Fibroblast of lung (primary cell): ENCODE data around the gene UBE2E2. TPM values are rescaled to one million over a fixed set of nuclear protein-coding genes. Genes with fewer than 3 reads are reported as not detected.

Experiments used
- DNase-seq, 2 donors: peaks; one replicate each; pipeline versions ENCODE4 v3.0.0 to v3.0.0-alpha.2; 2010; ENCODE audit warnings: low read depth in 2 of 2
- H2AFZ ChIP-seq: 2 replicates; pipeline ENCODE4 v1.5.1; 2012; ENCODE audit warnings: low read length, control low read depth, inconsistent platforms
- H3K27ac ChIP-seq: 2 replicates; pipeline ENCODE4 v1.5.1; 2011; ENCODE audit warnings: low read length, control low read depth; ENCODE audit not compliant: insufficient read depth
- H3K27me3 ChIP-seq: 2 replicates; pipeline ENCODE4 v1.5.1; 2011; ENCODE audit warnings: mild to moderate bottlenecking, low read length; ENCODE audit not compliant: control insufficient read depth, insufficient read depth
- H3K36me3 ChIP-seq: 2 replicates; pipeline ENCODE4 v1.5.1; 2011; ENCODE audit warnings: low read length; ENCODE audit not compliant: control insufficient read depth, insufficient read depth
- H3K4me1 ChIP-seq: 2 replicates; pipeline ENCODE4 v1.5.1; 2011; ENCODE audit warnings: low read length; ENCODE audit not compliant: control insufficient read depth, insufficient read depth; ENCODE audit errors: extremely low read depth
- H3K4me2 ChIP-seq: 2 replicates; pipeline ENCODE4 v1.5.1; 2011; ENCODE audit warnings: low read length, control low read depth; ENCODE audit not compliant: insufficient read depth; ENCODE audit errors: extremely low read depth
- H3K4me3 ChIP-seq, 4 experiments: fragments of 200-600 bp in 1 of 4; sonication (generic) in 1 of 4; replicated peaks in 1 of 4; 2 replicates each; pipeline ENCODE4 v1.5.1; 2011 to 2016; ENCODE audit warnings: low read length in 4 of 4, low read depth in 3 of 4, mild to moderate bottlenecking in 3 of 4, control low read depth in 2 of 4, inconsistent platforms in 1 of 4, mixed read lengths in 1 of 4; ENCODE audit not compliant: insufficient read depth in 1 of 4; ENCODE audit errors: control extremely low read depth in 1 of 4
- H3K79me2 ChIP-seq: 2 replicates; pipeline ENCODE4 v1.5.1; 2012; ENCODE audit warnings: mild to moderate bottlenecking, low read length, inconsistent platforms; ENCODE audit not compliant: control insufficient read depth, insufficient read depth
- H3K9ac ChIP-seq: 2 replicates; pipeline ENCODE4 v1.5.1; 2011; ENCODE audit warnings: mild to moderate bottlenecking, low read length, control low read depth; ENCODE audit not compliant: insufficient read depth
- H3K9me3 ChIP-seq: 2 replicates; pipeline ENCODE4 v1.5.1; 2012; ENCODE audit warnings: low read depth, low read length; ENCODE audit not compliant: control insufficient read depth, insufficient read depth
- H4K20me1 ChIP-seq: 2 replicates; pipeline ENCODE4 v1.5.1; 2011; ENCODE audit warnings: low read length; ENCODE audit not compliant: control insufficient read depth, insufficient read depth; ENCODE audit errors: extremely low read depth
- EZH2 ChIP-seq: IDR thresholded peaks from 2 replicates; pipeline ENCODE4 v1.5.1; 2012; ENCODE audit warnings: low read length, control low read depth, mild to moderate bottlenecking; ENCODE audit errors: missing control alignments
- polyA plus RNA-seq, 2 donors: library from polyadenylated mRNA; depleted of rRNA in 1 of 2; stranded (reverse) in 1 of 2; unstranded in 1 of 2; fragments of >200 nt; gene quantifications; 2 replicates each; pipeline ENCODE4 v1.2.1, GENCODE V29; 2011 to 2012; ENCODE audit warnings: missing spikeins in 1 of 2
- total RNA-seq: library from RNA; depleted of rRNA; stranded (reverse); fragments of >200 nt; gene quantifications from 2 replicates; pipeline ENCODE4 v1.2.1, GENCODE V29; 2014
- TF ChIP-seq, protein P1 (sequence below), 2 donors: IDR thresholded peaks in 1 of 2; conservative IDR thresholded peaks in 1 of 2; 1 replicate in 1 of 2; 2 replicates in 1 of 2; pipeline ENCODE4 v1.5.1; 2011 to 2012; ENCODE audit warnings: low read length in 2 of 2, control low read depth in 1 of 2, inconsistent platforms in 1 of 2, low read depth in 1 of 2, mild to moderate bottlenecking in 1 of 2

The UBE2E2 gene
- total and polyA plus RNA-seq, 2 donors (not counting 1 experiment from before 2014, with no cell fraction given) = 79.8 to 127 TPM

DNA sequence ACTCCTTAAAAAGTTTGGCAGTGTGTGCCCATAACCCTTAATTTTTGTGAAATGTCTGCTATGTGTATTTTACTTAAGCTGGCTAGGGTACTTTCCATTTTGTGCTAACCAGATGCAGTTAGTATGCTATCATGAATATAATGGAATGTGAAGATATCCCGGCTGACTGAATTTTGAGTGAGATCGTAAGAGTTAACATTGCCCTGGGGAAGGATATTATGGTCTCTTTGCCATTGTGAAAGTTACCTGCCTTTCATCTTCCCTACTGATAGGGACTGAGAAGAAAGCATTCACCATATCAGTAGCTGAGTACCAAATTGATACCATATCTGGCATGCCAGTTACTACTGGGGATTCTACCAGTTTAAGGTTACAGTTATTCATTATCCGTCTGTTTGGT, 243.2 kb downstream of the UBE2E2 start:
- Histone ChIP-seq H2AFZ (no peak overlapping the region), H3K4me1 (no peaks in the 10 kb centered on the region), H3K4me2 (no peak overlapping the region), H4K20me1 (no peaks in the 10 kb centered on the region), H3K36me3 (no peaks in the 10 kb centered on the region), H3K27me3 (no peaks in the 10 kb centered on the region), H3K4me3 (no peak overlapping the region), H3K9ac (no peak overlapping the region), H3K9me3 (no peaks in the 10 kb centered on the region), H3K79me2 (no peaks in the 10 kb centered on the region), H3K27ac (no peak overlapping the region)
- no peak for DNase-seq
- no peak for TF ChIP-seq EZH2
- TF ChIP-seq, protein P1, sequence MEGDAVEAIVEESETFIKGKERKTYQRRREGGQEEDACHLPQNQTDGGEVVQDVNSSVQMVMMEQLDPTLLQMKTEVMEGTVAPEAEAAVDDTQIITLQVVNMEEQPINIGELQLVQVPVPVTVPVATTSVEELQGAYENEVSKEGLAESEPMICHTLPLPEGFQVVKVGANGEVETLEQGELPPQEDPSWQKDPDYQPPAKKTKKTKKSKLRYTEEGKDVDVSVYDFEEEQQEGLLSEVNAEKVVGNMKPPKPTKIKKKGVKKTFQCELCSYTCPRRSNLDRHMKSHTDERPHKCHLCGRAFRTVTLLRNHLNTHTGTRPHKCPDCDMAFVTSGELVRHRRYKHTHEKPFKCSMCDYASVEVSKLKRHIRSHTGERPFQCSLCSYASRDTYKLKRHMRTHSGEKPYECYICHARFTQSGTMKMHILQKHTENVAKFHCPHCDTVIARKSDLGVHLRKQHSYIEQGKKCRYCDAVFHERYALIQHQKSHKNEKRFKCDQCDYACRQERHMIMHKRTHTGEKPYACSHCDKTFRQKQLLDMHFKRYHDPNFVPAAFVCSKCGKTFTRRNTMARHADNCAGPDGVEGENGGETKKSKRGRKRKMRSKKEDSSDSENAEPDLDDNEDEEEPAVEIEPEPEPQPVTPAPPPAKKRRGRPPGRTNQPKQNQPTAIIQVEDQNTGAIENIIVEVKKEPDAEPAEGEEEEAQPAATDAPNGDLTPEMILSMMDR (conservative IDR thresholded peaks at IDR 0.05 in 1 of 2, IDR thresholded peaks at IDR 0.05 in 1 of 2; ENCODE audit: low read depth in 1 of 2, low read length in 2 of 2) = no peak

DNA sequence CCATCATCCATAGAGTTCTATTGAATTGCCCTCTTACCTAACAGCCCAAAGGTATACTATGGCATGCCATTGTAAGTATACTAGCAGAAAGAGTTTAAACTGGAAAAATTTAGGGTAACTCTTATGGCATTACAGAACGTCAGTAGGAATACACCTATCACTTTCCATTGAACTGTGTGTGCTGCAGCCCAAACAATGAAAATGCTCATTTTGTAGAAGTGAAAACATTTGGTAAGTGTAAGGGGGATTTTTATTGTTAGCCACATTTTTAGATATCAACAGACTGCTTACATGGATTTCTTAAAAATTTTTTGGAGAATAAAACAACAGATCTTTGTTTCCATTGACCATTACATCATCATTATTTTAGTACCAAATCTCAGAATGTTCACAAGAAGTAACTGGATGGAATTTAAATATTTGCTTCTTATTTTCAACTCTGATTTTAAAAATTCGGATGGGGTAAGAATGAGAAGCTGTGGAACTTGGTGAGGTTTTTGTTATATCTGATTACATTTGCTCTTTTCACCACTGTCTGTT, 245.9 kb downstream of the UBE2E2 start:
- H3K4me3 ChIP-seq = no peak overlapping the region
- H3K4me1 ChIP-seq = no peaks in the 10 kb centered on the region
- H3K4me2 ChIP-seq = no peak overlapping the region
- H3K9me3 ChIP-seq = no peaks in the 10 kb centered on the region
- no peaks in the 10 kb centered on the region for H4K20me1 ChIP-seq
- H2AFZ ChIP-seq = no peak overlapping the region
- no peaks in the 10 kb centered on the region for H3K79me2 ChIP-seq
- no peaks in the 10 kb centered on the region for H3K27me3 ChIP-seq
- no peaks in the 10 kb centered on the region for H3K36me3 ChIP-seq
- no peak overlapping the region for H3K9ac ChIP-seq
- TF ChIP-seq EZH2 = no peak
- TF ChIP-seq, protein P1 (conservative IDR thresholded peaks at IDR 0.05 in 1 of 2, IDR thresholded peaks at IDR 0.05 in 1 of 2; ENCODE audit: low read depth in 1 of 2, low read length in 2 of 2) = no peak
- H3K27ac ChIP-seq = no peak overlapping the region
- DNase-seq = no peak

DNA sequence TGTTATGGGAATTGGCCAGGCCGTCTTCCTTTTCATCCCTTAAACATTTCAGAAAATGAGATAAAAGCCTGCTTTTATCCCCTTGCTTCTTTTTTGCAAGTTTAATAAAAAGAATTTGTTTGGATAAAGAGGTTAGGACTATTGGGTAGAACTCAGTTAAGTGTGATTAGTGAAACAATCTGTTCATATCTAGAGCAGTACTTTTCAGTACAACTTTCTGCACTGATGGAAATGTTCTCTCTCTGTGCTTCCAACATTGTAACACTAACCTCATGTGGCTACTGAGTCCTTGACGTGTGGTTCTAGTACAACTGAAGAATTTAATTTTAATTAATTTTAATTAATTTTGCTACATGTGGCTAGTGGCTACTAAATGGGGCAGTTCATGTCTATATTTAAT, 246.9 kb downstream of the UBE2E2 start:
- H4K20me1 ChIP-seq = no peaks in the 10 kb centered on the region
- H3K4me2 ChIP-seq = no peak overlapping the region
- H2AFZ ChIP-seq = no peak overlapping the region

More for the DNA sequence above, 246.9 kb downstream of the UBE2E2 start:
- no peaks in the 10 kb centered on the region for H3K79me2 ChIP-seq
- H3K27ac ChIP-seq = no peak overlapping the region
- no peaks in the 10 kb centered on the region for H3K27me3 ChIP-seq
- H3K36me3 ChIP-seq = no peaks in the 10 kb centered on the region
- H3K4me3 ChIP-seq = no peak overlapping the region
- H3K4me1 ChIP-seq = no peaks in the 10 kb centered on the region
- H3K9me3 ChIP-seq = no peaks in the 10 kb centered on the region
- no peak for DNase-seq
- H3K9ac ChIP-seq = no peak overlapping the region
- TF ChIP-seq, protein P1 (conservative IDR thresholded peaks at IDR 0.05 in 1 of 2, IDR thresholded peaks at IDR 0.05 in 1 of 2; ENCODE audit: low read depth in 1 of 2, low read length in 2 of 2) = no peak
- no peak for TF ChIP-seq EZH2
